Measurements from ENCODE around the gene KLHL21.

KLHL21 gene

GRCh38 chr1:6591644-6592043 is 11.0 kb downstream of the KLHL21 start:
- H2AFZ ChIP-seq (ENCODE audit: low read depth, low read length, severe bottlenecking): no peak overlapping the region
- no peak overlapping the region for H3K4me2 ChIP-seq (ENCODE audit: low read depth, low read length, poor library complexity, severe bottlenecking)
- H3K9me2 ChIP-seq (replicated peaks; ENCODE audit: insufficient read depth, low read length): no peaks in the 10 kb centered on the region
- no peaks in the 10 kb centered on the region for H4K20me1 ChIP-seq (ENCODE audit: low read depth, low read length)
- H3K36me3 ChIP-seq (ENCODE audit: low read length): no peaks in the 10 kb centered on the region
- H3K9ac ChIP-seq (ENCODE audit: low read length): no peak overlapping the region
- no peak overlapping the region for H3K27ac ChIP-seq (ENCODE audit: low read depth, low read length)
- no peaks in the 10 kb centered on the region for H3K79me2 ChIP-seq (ENCODE audit: insufficient read depth, low read length)
- H3K4me3 ChIP-seq (ENCODE audit: insufficient read depth, low read length, poor library complexity, severe bottlenecking): no peak overlapping the region
- no peaks in the 10 kb centered on the region for H3K27me3 ChIP-seq (ENCODE audit: low read length)
- no peaks in the 10 kb centered on the region for H3F3A ChIP-seq (ENCODE audit: insufficient read depth)
- H3K9me3 ChIP-seq (ENCODE audit: insufficient read depth, low read length): no peaks in the 10 kb centered on the region
- TF ChIP-seq CTCF (IDR thresholded peaks at IDR 0.05; ENCODE audit: insufficient read depth, low read length, poor library complexity, severe bottlenecking): no peak
- TF ChIP-seq EZH2phosphoT487 (conservative IDR thresholded peaks at IDR 0.05; ENCODE audit: low read length): no peak

- no peaks in the 10 kb centered on the region for H3K9me3 ChIP-seq (ENCODE audit: insufficient read depth, low read length)
- H4K20me1 ChIP-seq (ENCODE audit: low read depth, low read length): no peaks in the 10 kb centered on the region
- no peak overlapping the region for H3K27ac ChIP-seq (ENCODE audit: low read depth, low read length)
- no peaks in the 10 kb centered on the region for H3K36me3 ChIP-seq (ENCODE audit: low read length)
- H2AFZ ChIP-seq (ENCODE audit: low read depth, low read length, severe bottlenecking): no peak overlapping the region
- TF ChIP-seq CTCF (IDR thresholded peaks at IDR 0.05; ENCODE audit: insufficient read depth, low read length, poor library complexity, severe bottlenecking): no peak
- H3K4me2 ChIP-seq (ENCODE audit: low read depth, low read length, poor library complexity, severe bottlenecking): no peak overlapping the region
- no peaks in the 10 kb centered on the region for H3F3A ChIP-seq (ENCODE audit: insufficient read depth)
- H3K79me2 ChIP-seq (ENCODE audit: insufficient read depth, low read length): no peaks in the 10 kb centered on the region
- H3K9me2 ChIP-seq (replicated peaks; ENCODE audit: insufficient read depth, low read length): no peaks in the 10 kb centered on the region
- H3K9ac ChIP-seq (ENCODE audit: low read length): no peak overlapping the region
- no peaks in the 10 kb centered on the region for H3K27me3 ChIP-seq (ENCODE audit: low read length)
- H3K4me3 ChIP-seq (ENCODE audit: insufficient read depth, low read length, poor library complexity, severe bottlenecking): no peak overlapping the region
These were observed 11.4 kb downstream of the KLHL21 start for GRCh38 chr1:6591222-6591621.

- no peaks in the 10 kb centered on the region for H3K9me3 ChIP-seq (ENCODE audit: insufficient read depth, low read length)
- no peak overlapping the region for H3K4me2 ChIP-seq (ENCODE audit: low read depth, low read length, poor library complexity, severe bottlenecking)
- no peaks in the 10 kb centered on the region for H3K27me3 ChIP-seq (ENCODE audit: low read length)
- H3K27ac ChIP-seq (ENCODE audit: low read depth, low read length): no peak overlapping the region
- H2AFZ ChIP-seq (ENCODE audit: low read depth, low read length, severe bottlenecking): no peak overlapping the region
- H3K79me2 ChIP-seq (ENCODE audit: insufficient read depth, low read length): no peaks in the 10 kb centered on the region
- TF ChIP-seq CTCF (IDR thresholded peaks at IDR 0.05; ENCODE audit: insufficient read depth, low read length, poor library complexity, severe bottlenecking) (no peak), EZH2phosphoT487 (conservative IDR thresholded peaks at IDR 0.05; ENCODE audit: low read length) (no peak)
- H3K36me3 ChIP-seq (ENCODE audit: low read length): no peaks in the 10 kb centered on the region
- H3F3A ChIP-seq (ENCODE audit: insufficient read depth): no peaks in the 10 kb centered on the region
- H3K9ac ChIP-seq (ENCODE audit: low read length): no peak overlapping the region
- no peak overlapping the region for H3K4me3 ChIP-seq (ENCODE audit: insufficient read depth, low read length, poor library complexity, severe bottlenecking)
- no peaks in the 10 kb centered on the region for H4K20me1 ChIP-seq (ENCODE audit: low read depth, low read length)
- H3K9me2 ChIP-seq (replicated peaks; ENCODE audit: insufficient read depth, low read length): no peaks in the 10 kb centered on the region
These were observed 12.6 kb downstream of the KLHL21 start for GRCh38 chr1:6590046-6590445.
